AG09309 (cell line): Measurements from ENCODE around the gene TBXA2R.

ENCODE experiments used
- DNase-seq: peaks from one replicate; pipeline ENCODE4 v3.0.0-alpha.2; 2010; ENCODE audit warnings: low read depth
- H3K4me3 ChIP-seq: 2 replicates; pipeline ENCODE4 v1.5.1; 2011; ENCODE audit warnings: mild to moderate bottlenecking, low read depth, low read length, moderate library complexity; ENCODE audit not compliant: control insufficient read depth
- TF ChIP-seq, protein P1 (sequence below): IDR thresholded peaks from 2 replicates; pipeline ENCODE4 v1.5.1; 2011; ENCODE audit warnings: mild to moderate bottlenecking, low read depth, low read length, inconsistent platforms; ENCODE audit not compliant: insufficient read depth, control insufficient read depth; ENCODE audit errors: missing control alignments

The TBXA2R gene

DNA sequence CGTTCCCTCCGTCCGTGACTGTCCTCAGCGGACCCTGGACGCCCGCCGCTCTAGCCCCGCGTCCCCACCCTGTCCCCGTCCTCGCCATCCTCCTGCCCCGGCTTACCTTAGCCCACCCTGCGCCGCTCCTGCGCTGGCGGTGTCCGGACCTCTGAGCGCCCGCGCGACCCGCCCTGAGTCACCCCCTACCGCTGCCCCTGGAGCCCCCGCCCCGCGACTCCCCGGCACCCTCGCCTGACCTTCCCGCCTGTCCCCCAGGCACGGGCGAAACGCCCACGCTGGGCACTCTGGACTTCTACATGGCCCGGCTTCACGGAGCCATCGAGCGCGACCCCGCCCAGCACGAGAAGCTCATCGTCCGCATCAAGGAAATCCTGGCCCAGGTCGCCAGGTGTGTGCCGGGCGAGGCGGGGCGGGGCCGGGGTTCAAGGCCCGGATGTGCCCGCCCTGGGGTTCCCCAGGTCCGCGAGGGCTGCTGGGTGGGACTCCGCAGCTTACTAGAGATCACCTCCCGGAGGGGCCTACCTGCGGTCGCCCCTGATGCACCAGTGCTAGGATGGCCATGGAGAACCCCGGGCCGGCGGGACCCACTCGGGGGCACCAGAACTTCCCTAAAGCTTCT lies 28.8 kb downstream of the TBXA2R start:
- H3K4me3 ChIP-seq: no peak overlapping the region
- DNase-seq: no peak

DNA sequence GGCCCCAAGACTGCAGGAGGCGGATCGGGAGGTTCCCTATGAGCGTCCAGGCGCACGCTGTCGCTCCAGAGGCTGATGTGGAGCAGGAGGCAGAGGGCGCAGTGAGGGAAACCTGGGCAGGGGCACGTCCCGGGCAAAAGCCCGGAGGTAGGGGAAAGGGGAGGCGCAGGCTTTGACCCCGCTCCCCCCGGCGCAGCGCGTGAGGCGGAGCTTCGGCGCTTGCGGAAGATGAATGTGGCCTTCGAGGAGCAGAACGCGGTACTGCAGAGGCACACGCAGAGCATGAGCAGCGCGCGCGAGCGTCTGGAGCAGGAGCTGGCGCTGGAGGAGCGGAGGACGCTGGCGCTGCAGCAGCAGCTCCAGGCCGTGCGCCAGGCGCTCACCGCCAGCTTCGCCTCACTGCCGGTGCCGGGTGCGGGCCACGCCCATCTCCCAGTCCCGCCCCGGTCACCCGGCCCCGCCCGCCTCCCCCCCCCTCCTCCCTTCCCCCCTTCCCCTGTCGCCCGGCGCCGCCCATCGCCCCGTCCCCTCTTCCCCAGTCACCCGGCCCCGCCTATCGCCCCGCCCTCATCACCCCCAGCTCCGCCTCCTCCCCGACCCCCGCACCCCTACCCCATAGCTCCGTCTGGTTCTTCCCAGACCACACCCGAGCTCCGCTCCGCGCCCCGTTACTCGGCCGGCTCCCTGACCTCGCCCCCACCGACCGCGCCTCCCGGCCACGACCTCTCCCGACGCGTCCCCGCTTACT lies 29.8 kb downstream of the TBXA2R start:
- TF ChIP-seq, protein P1, sequence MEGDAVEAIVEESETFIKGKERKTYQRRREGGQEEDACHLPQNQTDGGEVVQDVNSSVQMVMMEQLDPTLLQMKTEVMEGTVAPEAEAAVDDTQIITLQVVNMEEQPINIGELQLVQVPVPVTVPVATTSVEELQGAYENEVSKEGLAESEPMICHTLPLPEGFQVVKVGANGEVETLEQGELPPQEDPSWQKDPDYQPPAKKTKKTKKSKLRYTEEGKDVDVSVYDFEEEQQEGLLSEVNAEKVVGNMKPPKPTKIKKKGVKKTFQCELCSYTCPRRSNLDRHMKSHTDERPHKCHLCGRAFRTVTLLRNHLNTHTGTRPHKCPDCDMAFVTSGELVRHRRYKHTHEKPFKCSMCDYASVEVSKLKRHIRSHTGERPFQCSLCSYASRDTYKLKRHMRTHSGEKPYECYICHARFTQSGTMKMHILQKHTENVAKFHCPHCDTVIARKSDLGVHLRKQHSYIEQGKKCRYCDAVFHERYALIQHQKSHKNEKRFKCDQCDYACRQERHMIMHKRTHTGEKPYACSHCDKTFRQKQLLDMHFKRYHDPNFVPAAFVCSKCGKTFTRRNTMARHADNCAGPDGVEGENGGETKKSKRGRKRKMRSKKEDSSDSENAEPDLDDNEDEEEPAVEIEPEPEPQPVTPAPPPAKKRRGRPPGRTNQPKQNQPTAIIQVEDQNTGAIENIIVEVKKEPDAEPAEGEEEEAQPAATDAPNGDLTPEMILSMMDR: no peak

More for the DNA sequence above, 28.8 kb downstream of the TBXA2R start:
- TF ChIP-seq, protein P1: no peak

DNA sequence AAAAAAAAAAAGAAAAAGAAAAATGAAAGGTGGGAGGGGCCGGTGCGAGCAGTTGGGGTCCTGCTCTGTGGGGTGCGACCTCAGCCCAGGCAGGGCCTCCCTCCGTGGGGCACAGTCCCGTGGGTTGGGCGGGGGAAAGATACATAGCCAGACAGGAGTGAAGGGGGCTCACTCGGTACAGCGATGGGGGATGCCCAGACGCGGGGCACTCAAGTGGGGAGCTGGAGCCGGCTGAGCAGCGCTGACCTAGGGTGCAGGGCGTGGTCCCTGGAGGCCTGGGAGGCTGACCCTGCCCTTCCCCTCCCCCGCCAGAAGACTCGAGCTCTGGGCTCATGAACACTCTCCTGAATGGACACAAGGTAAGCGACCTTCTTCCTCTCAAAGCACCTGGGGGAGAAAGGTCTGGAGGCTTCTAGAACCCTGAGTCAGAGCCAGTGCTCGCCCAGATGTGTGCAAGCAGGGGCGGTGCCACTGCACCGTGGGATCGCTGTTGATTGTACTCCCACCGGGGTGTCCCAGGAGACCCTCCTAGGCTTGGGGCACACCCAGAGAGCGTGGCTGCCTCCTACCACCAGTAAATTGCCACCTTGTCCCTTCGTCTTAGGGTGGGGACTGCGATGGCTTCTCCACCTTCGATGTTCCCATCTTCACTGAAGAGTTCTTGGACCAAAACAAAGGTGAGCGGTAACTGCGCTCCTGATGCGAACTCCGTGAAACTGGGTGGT lies 30.6 kb downstream of the TBXA2R start:
- DNase-seq: no peak
- H3K4me3 ChIP-seq: no peak overlapping the region
- TF ChIP-seq, protein P1: no peak

More for the DNA sequence above, 29.8 kb downstream of the TBXA2R start:
- no peak for DNase-seq
- no peak overlapping the region for H3K4me3 ChIP-seq

DNA sequence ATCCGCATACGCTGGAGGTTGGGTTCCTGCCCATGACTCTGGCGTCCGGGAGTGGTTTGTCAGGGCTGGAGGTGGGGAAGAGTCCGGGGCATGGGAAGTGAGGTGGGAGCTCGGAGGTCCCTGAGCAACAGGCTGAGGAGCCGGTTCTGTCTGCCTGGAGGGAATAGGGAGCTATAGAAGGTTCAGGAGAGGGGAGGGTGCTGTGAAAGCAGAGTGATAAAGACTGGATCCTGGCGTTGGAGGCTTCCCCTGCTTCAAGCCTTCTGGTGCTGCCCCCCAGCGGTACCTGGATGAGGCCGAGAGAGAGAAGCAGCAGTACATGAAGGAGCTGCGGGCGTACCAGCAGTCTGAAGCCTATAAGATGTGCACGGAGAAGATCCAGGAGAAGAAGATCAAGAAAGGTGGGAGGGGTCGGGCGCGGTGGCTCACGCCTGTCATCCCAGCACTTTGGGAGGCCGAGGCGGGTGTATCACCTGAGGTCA lies 31.4 kb downstream of the TBXA2R start:
- no peak for DNase-seq
- TF ChIP-seq, protein P1: peak; percentile 39
- no peak overlapping the region for H3K4me3 ChIP-seq

DNA sequence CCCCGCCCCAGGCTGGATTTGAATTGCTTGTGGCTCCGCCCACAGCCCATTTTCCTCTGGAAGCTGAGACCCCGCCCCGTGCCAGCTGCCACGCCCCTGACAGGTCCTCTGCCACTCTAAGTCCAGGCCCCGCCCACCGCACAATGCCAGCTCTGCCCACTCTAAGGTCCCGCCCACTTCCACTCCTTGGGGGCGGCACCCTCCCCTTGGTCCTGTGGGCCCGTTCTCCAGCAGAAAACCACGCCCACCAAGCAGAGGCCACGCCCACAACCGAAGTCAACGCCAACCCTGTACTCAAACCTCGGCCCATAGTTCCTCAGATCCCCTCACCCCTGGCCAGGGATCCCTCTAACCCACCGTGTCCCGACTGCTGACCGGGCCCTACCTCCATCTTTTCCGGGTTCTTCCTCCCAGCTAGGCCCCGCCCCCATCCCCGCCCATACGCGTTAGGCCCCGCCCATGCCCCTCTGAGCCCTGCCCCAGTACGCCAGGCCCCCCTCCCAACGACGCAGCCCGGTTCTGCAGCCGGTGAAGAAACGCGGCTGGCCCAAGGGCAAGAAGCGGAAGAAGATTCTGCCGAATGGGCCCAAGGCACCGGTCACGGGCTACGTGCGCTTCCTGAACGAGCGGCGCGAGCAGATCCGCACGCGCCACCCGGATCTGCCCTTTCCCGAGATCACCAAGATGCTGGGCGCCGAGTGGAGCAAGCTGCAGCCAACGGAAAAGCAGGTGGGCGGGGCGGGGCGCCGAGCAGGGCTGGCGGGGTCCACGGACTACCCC lies 32.6 kb downstream of the TBXA2R start:
- TF ChIP-seq, protein P1: no peak
- peak; percentile 73 for DNase-seq
- H3K4me3 ChIP-seq: peak overlapping the region; percentile 98
